GM11168 (cell line): ENCODE data around the gene PIK3AP1.
"Not testable (repeated sequence)": the region's sequence is repeated elsewhere in the genome, so short reads cannot be mapped to it uniquely, and the experiment has no call there.

Experiments
- in situ Hi-C: fragments of 300-500 bp; cut with MboI; formaldehyde crosslinking; loops from one replicate; pipeline ENCODE4 v1.12.0; 2022; ENCODE audit warnings: low sequenced_read_pairs; ENCODE audit not compliant: unreplicated experiment

The PIK3AP1 gene

GRCh38 chr10:96720422-96721206 is at the start of gene PIK3AP1:
TSS of gene PIK3AP1 (minus strand) at chr10:96720514. CDS start at chr10:96720394, 120 bp downstream.
- in situ Hi-C loops, result no loop called here

GRCh38 chr10:96768136-96768535 is 47.8 kb upstream of the PIK3AP1 start:
- in situ Hi-C loops, result loop anchor here (10.0 kb wide), 1 partner anchor 57 kb away; no protein-coding TSS in a partner anchor

GRCh38 chr10:96767611-96768010 is 47.3 kb upstream of the PIK3AP1 start:
- in situ Hi-C loops, result loop anchor here (10.0 kb wide), 1 partner anchor 57 kb away; no protein-coding TSS in a partner anchor

- in situ Hi-C loops, result loop anchor here (10.0 kb wide), 1 partner anchor 59 kb away; no protein-coding TSS in a partner anchor
Observed at GRCh38 chr10:96765406-96766240, 45.3 kb upstream of the PIK3AP1 start.

GRCh38 chr10:96764425-96765060 is 44.2 kb upstream of the PIK3AP1 start:
- in situ Hi-C loops, result loop anchor here (10.0 kb wide), 1 partner anchor 60 kb away; no protein-coding TSS in a partner anchor

GRCh38 chr10:96758423-96758822 is 38.1 kb upstream of the PIK3AP1 start:
- in situ Hi-C loops, result no loop called here

- in situ Hi-C loops, result no loop called here
Observed at GRCh38 chr10:96756111-96756903, 36.0 kb upstream of the PIK3AP1 start.

GRCh38 chr10:96753956-96754355 is 33.6 kb upstream of the PIK3AP1 start:
- in situ Hi-C loops, result no loop called here

- in situ Hi-C loops, result no loop called here
Observed at GRCh38 chr10:96752375-96752774, 32.1 kb upstream of the PIK3AP1 start.

GRCh38 chr10:96750316-96750715 is 30.0 kb upstream of the PIK3AP1 start:
- in situ Hi-C loops, result not testable (repeated sequence)

GRCh38 chr10:96747734-96748550 is 27.6 kb upstream of the PIK3AP1 start:
- in situ Hi-C loops, result no loop called here

- in situ Hi-C loops, result no loop called here
Observed at GRCh38 chr10:96746503-96746902, 26.2 kb upstream of the PIK3AP1 start.

- in situ Hi-C loops, result no loop called here
Observed at GRCh38 chr10:96745950-96746349, 25.6 kb upstream of the PIK3AP1 start.

- in situ Hi-C loops, result no loop called here
Observed at GRCh38 chr10:96743988-96744585, 23.8 kb upstream of the PIK3AP1 start.

GRCh38 chr10:96741557-96741956 is 21.2 kb upstream of the PIK3AP1 start:
- in situ Hi-C loops, result not testable (repeated sequence)

GRCh38 chr10:96740579-96741281 is 20.4 kb upstream of the PIK3AP1 start:
- in situ Hi-C loops, result no loop called here

GRCh38 chr10:96740141-96740540 is 19.8 kb upstream of the PIK3AP1 start:
- in situ Hi-C loops, result no loop called here

- in situ Hi-C loops, result not testable (repeated sequence)
Observed at GRCh38 chr10:96737307-96737902, 17.1 kb upstream of the PIK3AP1 start.
